ENCODE results near the gene SSBP3.
"Not testable (repeated sequence)": the region's sequence is repeated elsewhere in the genome, so short reads cannot be mapped to it uniquely, and the experiment has no call there.

Gene SSBP3

DNA sequence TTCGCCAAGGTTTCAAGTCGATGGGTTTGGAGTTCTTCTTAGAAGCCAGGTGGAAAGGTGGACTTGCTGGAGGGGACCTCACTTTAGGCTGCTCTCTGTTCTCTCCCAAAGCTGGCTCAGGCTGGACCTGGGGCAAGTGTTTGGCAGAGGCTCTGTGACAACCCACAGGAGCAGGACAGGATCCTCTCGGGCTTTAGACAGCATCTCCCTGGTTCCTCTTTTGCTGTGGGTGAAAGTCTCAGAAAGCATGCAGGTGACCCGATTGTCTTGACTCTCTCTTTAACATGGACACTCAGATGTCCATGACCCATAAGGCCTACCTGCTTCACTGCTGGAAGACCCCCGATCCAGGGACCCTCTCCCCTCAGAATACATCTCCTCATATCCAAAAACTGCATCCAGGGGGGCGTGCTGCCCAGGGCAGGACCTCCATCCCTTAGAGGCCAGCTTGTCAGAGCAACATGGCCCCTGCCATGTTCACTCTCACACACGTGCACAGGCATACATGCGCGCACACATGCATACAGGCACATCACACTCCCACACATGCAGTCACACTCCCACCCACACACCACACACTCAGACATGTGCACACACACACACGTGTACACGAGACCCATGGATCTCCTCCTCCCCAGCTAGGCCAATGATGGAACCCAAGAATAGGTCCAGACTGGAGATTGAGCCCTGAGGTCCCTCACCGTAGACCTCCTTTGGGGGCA is 184.9 kb downstream of the SSBP3 start:
- no peak for DNase-seq (ENCODE audit: low read depth)

DNA sequence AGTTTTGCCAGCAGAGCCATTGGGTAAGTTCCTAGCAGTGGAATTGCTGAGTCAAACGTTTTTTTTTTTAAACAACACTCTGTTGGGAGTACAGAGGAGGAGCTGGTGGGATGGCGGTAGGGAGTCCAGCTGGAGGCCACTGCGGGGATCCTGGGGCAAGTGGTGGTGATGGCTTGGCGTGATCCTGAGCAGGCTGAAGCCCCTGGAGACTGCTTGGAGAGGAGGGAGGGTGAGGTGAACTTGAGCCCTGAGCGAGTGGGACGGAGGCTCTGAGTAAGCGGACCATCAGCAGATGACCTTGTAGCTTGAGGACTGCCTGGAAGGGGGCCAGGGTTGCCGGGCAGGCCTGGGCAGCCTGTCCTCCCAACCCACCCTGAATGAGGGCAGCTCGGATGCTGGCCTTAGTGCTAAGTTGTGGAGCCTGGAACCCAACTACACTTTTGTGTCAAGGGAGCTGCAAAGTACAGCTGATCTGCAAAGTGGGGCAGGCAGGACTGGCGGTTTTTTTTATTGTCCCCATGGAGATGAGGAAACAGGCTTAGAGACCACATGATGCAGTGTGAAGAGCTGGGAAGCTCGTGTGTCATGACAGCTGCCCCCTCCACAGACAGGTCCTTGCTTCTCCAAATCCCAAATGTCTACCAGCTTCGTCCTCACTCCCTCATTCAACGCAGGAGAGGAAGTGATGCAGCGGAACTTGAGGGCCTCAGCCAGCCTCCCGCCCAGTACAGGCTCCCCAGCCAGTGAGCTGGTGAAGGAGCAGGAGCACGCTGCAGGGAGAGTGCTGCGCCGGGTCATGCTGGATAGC is 186.0 kb downstream of the SSBP3 start:
- no peak for DNase-seq (ENCODE audit: low read depth)

DNA sequence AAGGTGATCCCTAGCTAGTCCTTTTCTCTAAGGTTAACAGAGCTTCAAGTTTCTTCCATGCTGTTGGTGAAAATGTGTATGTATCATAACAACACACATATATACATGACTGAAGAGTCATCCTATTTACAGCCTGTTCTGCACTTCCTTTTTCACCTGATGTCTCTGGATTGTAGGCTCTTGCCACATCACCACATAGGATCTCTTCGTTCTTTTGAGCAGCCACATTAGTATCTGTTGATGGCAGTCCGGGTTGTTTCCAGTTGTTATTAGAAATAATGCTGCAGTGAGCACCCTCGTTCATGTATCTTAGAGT is 186.5 kb downstream of the SSBP3 start:
- no peak for DNase-seq (ENCODE audit: low read depth)

DNA sequence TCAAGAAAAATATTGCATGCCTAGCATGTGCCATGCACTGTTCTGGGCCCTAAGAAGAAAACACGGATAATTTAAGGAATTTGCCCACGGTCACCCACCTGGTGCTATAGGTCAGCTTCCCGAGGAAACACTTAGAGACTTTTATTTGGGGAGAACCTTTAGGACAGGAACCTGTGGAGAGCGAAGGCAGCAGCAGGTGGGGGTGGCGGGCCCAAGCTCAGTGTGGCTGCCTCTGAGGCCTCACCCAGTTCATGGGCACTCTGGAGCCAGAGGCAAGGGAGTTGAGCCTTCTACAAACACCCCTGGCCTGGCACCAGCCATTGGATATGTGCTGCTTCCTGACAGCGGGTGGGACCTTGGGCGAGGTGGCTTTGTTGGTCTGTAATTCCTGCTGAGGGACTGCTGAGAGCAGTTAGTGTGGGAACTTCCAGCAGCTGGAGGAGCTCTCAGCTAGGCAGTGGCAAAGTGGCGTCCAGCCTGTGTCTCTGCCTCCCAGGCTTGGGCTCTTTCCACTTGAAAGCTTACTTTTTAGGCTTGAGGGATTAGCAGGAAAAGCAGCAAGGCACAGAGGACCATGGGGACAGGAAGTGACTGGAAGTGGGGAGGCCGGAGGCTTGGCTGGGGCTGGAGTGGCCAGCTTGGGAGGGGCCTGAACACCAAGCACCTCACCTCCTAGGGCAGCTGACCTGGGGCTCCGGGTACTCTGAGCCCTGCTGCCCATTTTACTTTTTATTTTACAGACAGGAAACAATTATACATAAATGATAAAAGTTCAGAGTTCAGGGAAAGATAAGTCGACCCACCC is 187.1 kb downstream of the SSBP3 start:
- DNase-seq (ENCODE audit: low read depth) = no peak

- DNase-seq (ENCODE audit: low read depth) = no peak
Observed at GRCh38 chr1:54215523-54215922, 190.7 kb downstream of the SSBP3 start.

- no peak for DNase-seq (ENCODE audit: low read depth)
Observed at GRCh38 chr1:54212872-54213271, 193.3 kb downstream of the SSBP3 start.

DNA sequence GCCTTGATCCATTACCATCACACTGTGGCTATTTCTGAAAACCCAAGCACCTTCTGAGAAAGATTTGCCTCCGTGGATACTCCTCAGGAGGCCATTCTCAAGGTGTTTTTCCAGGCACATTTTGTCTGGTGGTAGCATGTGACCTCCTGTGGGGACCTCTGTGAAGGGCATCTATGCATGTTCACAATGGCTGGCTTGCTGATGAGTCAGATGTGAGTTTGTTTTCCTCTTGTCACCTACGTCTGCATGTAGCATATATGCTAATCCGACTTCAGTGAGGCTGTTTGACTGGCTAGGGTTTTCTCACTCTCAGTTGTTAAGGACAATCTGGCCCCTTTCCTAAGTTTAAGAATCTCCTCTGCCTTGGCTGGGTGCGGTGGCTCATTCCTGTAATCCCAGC is 198.3 kb downstream of the SSBP3 start:
- DNase-seq (ENCODE audit: low read depth) = not testable (repeated sequence)

- no peak for DNase-seq (ENCODE audit: low read depth)
Observed at GRCh38 chr1:54207287-54207686, 198.9 kb downstream of the SSBP3 start.

GRCh38 chr1:54204199-54204598 is 202.0 kb downstream of the SSBP3 start:
- no peak for DNase-seq (ENCODE audit: low read depth)

- DNase-seq (ENCODE audit: low read depth) = no peak
Observed at GRCh38 chr1:54200519-54200997, 205.6 kb downstream of the SSBP3 start.

- DNase-seq (ENCODE audit: low read depth) = peak; percentile 84
Observed at GRCh38 chr1:54199765-54200518, 206.3 kb downstream of the SSBP3 start, which contains the start of the genes CYB5RL and MRPL37. Gene CYB5RL (minus strand): TSS chr1:54200030. CDS start chr1:54195616, 4,414 bp downstream. Gene MRPL37 (plus strand): TSS chr1:54200167. CDS start chr1:54200244, 77 bp downstream.

DNA sequence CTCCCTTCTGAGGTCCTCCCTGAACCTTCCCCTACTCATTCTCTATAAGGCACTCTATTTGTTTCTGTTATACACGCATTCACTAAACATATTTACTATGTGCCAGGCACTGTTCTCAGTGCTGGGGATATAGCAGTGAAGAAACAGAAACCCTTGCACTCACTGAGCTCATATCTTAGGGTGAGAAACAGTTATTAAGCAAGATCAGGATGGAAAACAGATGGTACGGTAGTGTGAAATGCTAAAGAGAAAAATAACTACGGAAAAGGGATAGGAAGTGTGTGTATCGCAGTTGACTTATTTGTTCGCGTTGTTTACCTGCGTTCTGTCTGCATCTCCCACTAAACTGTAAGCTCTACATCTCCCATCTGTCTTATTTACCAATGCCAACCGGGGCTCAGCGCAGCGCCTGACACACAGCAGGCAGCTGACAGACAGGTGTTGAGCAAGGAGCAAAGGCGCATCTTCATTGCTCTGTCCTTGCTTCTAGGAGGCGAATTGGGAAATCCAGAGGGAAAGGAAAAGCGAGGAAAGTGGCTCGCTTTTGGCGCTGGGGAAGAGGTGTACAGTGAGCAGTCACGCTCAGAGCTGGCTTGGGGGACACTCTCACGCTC is 206.9 kb downstream of the SSBP3 start:
- DNase-seq (ENCODE audit: low read depth) = no peak

DNA sequence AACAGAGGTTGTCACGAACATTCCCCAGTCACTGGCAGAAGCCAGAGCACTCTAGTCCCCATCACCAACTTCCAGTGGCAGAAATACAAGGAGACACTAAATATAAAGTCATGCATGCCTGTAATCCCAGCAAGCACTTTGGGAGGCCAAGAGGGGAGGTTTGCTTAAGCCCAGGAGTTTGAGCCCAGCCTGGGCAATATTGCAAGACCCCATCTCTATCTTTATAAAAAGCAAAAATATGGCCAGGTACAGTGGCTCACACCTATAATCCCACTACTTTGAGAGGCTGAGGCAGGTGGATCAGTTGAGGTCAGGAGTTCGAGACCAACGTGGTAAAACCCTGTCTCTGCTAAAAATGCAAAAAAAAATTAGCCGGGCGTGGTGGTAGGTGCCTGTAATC is 212.7 kb downstream of the SSBP3 start:
- DNase-seq (ENCODE audit: low read depth) = no peak

DNA sequence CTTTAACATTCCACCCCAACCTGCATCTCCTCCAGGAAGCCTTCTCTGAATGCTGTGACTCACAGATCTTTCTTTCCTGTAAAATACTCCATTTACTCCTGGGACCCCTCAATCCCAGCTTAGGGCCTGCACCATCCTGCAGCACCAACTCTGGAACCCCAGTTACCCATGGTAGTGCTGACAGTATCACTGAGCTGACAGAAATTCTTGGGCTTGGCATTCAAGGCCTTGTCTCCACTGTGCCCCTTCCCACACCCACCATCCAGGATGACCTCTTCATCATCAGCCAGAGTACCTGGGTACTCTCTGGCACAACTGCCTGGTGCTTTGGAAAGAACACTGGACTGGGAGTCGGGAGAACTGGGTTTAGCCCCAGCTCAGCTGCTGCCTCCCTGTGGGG is 214.7 kb downstream of the SSBP3 start:
- DNase-seq (ENCODE audit: low read depth) = no peak

DNA sequence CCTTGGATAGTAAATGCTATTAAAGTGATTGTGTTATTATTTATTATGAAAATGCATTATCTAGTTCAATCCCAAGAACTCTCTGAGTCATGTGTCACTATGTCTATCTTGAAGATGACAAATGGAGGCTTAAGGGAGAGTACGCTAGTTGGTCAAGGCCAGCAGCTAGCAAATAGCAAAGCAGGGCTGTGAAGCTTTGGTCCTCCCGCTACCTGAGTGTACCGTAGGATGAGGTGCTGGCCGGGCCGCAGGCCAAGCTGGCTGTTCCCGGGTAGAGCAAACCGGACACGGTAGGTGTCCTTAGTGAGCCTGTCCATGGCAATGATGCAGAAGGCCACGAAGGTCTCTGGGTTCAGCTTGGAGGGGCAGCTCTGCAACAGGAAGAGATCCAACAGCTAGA is 215.7 kb downstream of the SSBP3 start:
- DNase-seq (ENCODE audit: low read depth) = no peak

DNA sequence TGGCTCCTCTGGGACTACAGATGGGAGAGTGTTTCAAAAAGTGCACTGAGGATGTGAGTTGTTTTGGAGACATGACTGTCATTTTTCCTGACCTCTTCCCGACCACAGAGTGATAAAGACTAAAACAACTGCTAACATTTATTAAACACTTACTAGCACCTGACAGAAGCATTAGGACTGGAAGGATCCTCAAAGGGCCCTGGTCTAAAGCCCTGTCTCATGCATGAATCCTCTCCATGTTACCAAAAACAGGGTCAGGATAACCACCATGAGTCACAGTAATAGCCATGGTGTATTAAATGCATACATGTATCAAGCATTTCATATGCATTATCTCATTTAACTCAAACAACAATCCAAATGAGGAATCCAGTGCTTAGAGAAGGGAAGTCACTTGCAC is 217.9 kb downstream of the SSBP3 start:
- DNase-seq (ENCODE audit: low read depth) = no peak

DNA sequence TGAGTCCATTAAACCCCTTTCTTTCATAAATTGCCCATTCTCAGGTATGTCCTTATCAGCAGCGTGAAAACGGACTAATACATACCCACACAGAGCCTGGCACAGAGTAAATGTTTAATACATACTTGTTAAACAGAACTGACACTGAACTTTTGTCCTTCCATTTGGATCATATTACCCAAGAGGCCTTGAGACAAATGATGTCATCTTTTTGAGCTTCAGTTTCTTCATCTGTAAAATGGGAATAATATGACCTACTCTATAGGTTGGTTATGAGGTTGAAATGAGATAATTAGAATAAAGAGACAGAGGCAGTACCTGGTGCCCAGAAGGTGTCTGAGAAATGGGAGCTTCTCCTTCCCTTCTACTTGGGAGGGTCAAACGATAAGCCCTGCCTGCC is 220.1 kb downstream of the SSBP3 start:
- no peak for DNase-seq (ENCODE audit: low read depth)

DNA sequence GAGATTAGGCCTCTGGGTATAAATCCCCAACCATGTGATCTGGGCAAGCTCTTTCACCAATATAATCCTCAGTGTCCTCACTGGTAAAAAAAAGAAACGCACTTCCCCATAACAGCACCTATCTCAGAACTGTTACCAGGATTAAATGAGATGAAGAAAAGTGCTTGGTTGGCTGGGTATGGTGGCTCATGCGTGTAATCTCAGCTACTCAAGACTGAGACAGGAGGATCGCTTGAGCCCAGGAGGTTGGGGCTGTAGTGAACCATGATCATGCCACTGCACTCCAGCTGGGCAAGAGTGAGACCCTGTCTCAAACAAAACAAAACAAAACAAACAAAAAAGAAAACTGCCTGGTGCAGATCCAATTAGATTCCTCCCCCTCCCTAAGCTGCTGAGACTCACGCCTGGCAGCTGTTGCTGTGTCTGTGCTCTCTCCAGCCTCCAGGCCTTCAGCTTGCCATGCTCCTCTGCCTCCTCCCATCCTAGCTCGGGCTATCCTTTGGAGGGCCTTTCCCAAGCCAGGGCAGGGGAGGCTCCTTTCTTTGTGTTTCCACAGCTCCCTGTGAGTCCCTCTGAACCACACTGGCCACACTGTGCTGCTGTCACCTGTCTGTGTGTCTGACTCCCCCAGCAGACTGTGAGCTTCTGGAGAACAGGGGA is 225.4 kb downstream of the SSBP3 start:
- no peak for DNase-seq (ENCODE audit: low read depth)

GRCh38 chr1:54178296-54179070 is 227.7 kb downstream of the SSBP3 start:
- DNase-seq (ENCODE audit: low read depth) = no peak

DNA sequence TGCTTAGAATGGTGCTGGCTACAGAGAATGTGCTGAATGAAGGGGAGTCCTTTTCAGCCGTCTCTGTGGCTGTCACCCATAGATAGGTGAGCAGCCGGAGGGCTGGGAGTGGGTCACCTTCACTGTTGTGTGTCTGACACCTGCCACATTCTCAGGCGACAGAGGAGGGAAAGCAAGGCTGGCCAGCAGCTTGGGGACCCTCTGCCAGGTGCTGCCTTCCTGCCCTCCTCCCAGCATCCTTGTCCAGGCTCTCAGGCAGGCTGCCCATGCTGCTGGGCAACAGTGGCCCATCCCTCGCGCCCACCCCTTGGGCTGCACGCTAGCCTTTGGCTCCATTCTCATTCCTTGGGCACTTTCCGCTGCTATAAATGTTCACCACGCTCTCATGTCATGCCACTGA is 228.5 kb downstream of the SSBP3 start:
- DNase-seq (ENCODE audit: low read depth) = no peak
